ENCODE results near the gene STX8.

The STX8 gene

GRCh38 chr17:9529033-9529700, 46.5 kb downstream of the STX8 start:
- no peaks in the 10 kb centered on the region for H3K4me1 ChIP-seq (ENCODE audit: low read length)
- H3K4me3 ChIP-seq (ENCODE audit: low read length): no peak overlapping the region
- H3K79me2 ChIP-seq (ENCODE audit: low read length): no peaks in the 10 kb centered on the region
- H3K9me3 ChIP-seq (ENCODE audit: insufficient read depth, low read length): no peaks in the 10 kb centered on the region
- no peak overlapping the region for H3K9ac ChIP-seq (ENCODE audit: low read length)
- no peaks in the 10 kb centered on the region for H3K27me3 ChIP-seq (ENCODE audit: low read depth, low read length)
- H3K4me2 ChIP-seq (ENCODE audit: low read length): no peak overlapping the region
- H4K20me1 ChIP-seq (ENCODE audit: insufficient read depth, low read length): no peaks in the 10 kb centered on the region
- no peak overlapping the region for H2AFZ ChIP-seq (ENCODE audit: low read depth, low read length)
- H3K36me3 ChIP-seq (replicated peaks; ENCODE audit: low read depth, low read length): no peaks in the 10 kb centered on the region
- no peak overlapping the region for H3K27ac ChIP-seq (ENCODE audit: low read length)
- peak; percentile 57 for TF ChIP-seq CTCF (IDR thresholded peaks at IDR 0.05; ENCODE audit: low read depth, low read length)
- TF ChIP-seq EZH2phosphoT487 (IDR thresholded peaks at IDR 0.05; ENCODE audit: low read depth): no peak

GRCh38 chr17:9527788-9528187, 47.8 kb downstream of the STX8 start:
- Histone ChIP-seq H4K20me1 (ENCODE audit: insufficient read depth, low read length) (no peaks in the 10 kb centered on the region), H3K4me1 (ENCODE audit: low read length) (no peaks in the 10 kb centered on the region), H3K27ac (ENCODE audit: low read length) (no peak overlapping the region), H3K4me2 (ENCODE audit: low read length) (no peak overlapping the region), H3K36me3 (replicated peaks; ENCODE audit: low read depth, low read length) (no peaks in the 10 kb centered on the region), H3K79me2 (ENCODE audit: low read length) (no peaks in the 10 kb centered on the region), H3K9ac (ENCODE audit: low read length) (no peak overlapping the region), H3K4me3 (ENCODE audit: low read length) (no peak overlapping the region), H3K9me3 (ENCODE audit: insufficient read depth, low read length) (no peaks in the 10 kb centered on the region), H2AFZ (ENCODE audit: low read depth, low read length) (no peak overlapping the region), H3K27me3 (ENCODE audit: low read depth, low read length) (no peaks in the 10 kb centered on the region)
- TF ChIP-seq CTCF (IDR thresholded peaks at IDR 0.05; ENCODE audit: low read depth, low read length) (no peak), EZH2phosphoT487 (IDR thresholded peaks at IDR 0.05; ENCODE audit: low read depth) (no peak)

- Histone ChIP-seq H3K79me2 (ENCODE audit: low read length) (no peaks in the 10 kb centered on the region), H3K4me1 (ENCODE audit: low read length) (no peaks in the 10 kb centered on the region), H3K27me3 (ENCODE audit: low read depth, low read length) (no peaks in the 10 kb centered on the region), H3K9me3 (ENCODE audit: insufficient read depth, low read length) (no peaks in the 10 kb centered on the region), H4K20me1 (ENCODE audit: insufficient read depth, low read length) (no peaks in the 10 kb centered on the region), H3K4me2 (ENCODE audit: low read length) (no peak overlapping the region), H3K9ac (ENCODE audit: low read length) (no peak overlapping the region), H3K36me3 (replicated peaks; ENCODE audit: low read depth, low read length) (no peaks in the 10 kb centered on the region), H3K27ac (ENCODE audit: low read length) (no peak overlapping the region), H2AFZ (ENCODE audit: low read depth, low read length) (no peak overlapping the region), H3K4me3 (ENCODE audit: low read length) (no peak overlapping the region)
- TF ChIP-seq CTCF (IDR thresholded peaks at IDR 0.05; ENCODE audit: low read depth, low read length) (peak; percentile 59), EZH2phosphoT487 (IDR thresholded peaks at IDR 0.05; ENCODE audit: low read depth) (no peak)
Observed at GRCh38 chr17:9522074-9522473, 53.5 kb downstream of the STX8 start.

DNA sequence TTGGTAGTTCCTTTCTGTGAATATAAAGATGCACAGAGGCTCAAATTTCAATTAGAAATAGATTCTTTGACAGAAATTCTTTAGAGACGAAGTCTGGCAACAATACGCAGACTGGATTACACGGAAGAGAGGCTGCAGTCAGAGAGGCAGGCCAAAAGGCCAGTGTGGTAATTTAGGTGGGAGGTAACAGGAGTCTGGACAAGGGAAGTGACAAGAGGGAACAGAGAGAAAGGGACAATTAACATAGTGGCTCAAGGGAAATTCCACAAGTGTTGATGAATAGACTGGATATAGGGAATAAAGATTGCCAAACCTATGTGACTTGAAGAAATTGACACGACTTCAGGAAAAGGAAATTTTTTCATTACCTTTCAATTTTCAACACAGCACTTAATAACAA, 54.6 kb downstream of the STX8 start:
- no peak overlapping the region for H3K27ac ChIP-seq (ENCODE audit: low read length)
- H3K4me2 ChIP-seq (ENCODE audit: low read length): no peak overlapping the region
- no peaks in the 10 kb centered on the region for H3K9me3 ChIP-seq (ENCODE audit: insufficient read depth, low read length)
- no peaks in the 10 kb centered on the region for H4K20me1 ChIP-seq (ENCODE audit: insufficient read depth, low read length)
- no peaks in the 10 kb centered on the region for H3K4me1 ChIP-seq (ENCODE audit: low read length)
- no peaks in the 10 kb centered on the region for H3K36me3 ChIP-seq (replicated peaks; ENCODE audit: low read depth, low read length)
- no peak for TF ChIP-seq CTCF (IDR thresholded peaks at IDR 0.05; ENCODE audit: low read depth, low read length)
- TF ChIP-seq EZH2phosphoT487 (IDR thresholded peaks at IDR 0.05; ENCODE audit: low read depth): no peak
- no peaks in the 10 kb centered on the region for H3K27me3 ChIP-seq (ENCODE audit: low read depth, low read length)
- H3K79me2 ChIP-seq (ENCODE audit: low read length): no peaks in the 10 kb centered on the region
- no peak overlapping the region for H3K4me3 ChIP-seq (ENCODE audit: low read length)
- H2AFZ ChIP-seq (ENCODE audit: low read depth, low read length): no peak overlapping the region
- H3K9ac ChIP-seq (ENCODE audit: low read length): no peak overlapping the region
